HL-60/S4 (cell line): Measurements from ENCODE around the gene PLP2.

Experiments used
- in situ Hi-C: fragments of 300-500 bp; cut with MboI; formaldehyde crosslinking; loops from 2 replicates; pipeline ENCODE4 v1.14.3; 2022; ENCODE audit warnings: low sequenced_read_pairs

Gene PLP2

GRCh38 chrX:49208399-49208798, 36.7 kb downstream of the PLP2 start:
- in situ Hi-C loops: no loop called here

- in situ Hi-C loops: no loop called here
Observed at GRCh38 chrX:49209434-49210251, 37.9 kb downstream of the PLP2 start.

GRCh38 chrX:49210406-49210805, 38.7 kb downstream of the PLP2 start:
- in situ Hi-C loops: no loop called here

GRCh38 chrX:49211074-49211473, 39.4 kb downstream of the PLP2 start:
- in situ Hi-C loops: no loop called here

GRCh38 chrX:49212209-49212608, 40.5 kb downstream of the PLP2 start:
- in situ Hi-C loops: no loop called here

- in situ Hi-C loops: no loop called here
Observed at GRCh38 chrX:49212861-49213260, 41.2 kb downstream of the PLP2 start.

GRCh38 chrX:49214416-49214815, 42.7 kb downstream of the PLP2 start:
- in situ Hi-C loops: no loop called here

GRCh38 chrX:49214996-49215526, 43.4 kb downstream of the PLP2 start:
- in situ Hi-C loops: no loop called here

GRCh38 chrX:49220100-49220499, 48.4 kb downstream of the PLP2 start:
- in situ Hi-C loops: no loop called here

- in situ Hi-C loops: no loop called here
Observed at GRCh38 chrX:49221868-49222267, 50.2 kb downstream of the PLP2 start.
